CD14-positive monocyte (primary cell): ENCODE data around the gene MYO1H. TPM values are rescaled to one million over a fixed set of nuclear protein-coding genes. Genes with fewer than 3 reads are reported as not detected.

ENCODE experiments used
- DNase-seq, 3 donors: peaks; one replicate each; pipeline ENCODE4 v3.0.0-alpha.2; 2011 to 2022
- H2AFZ ChIP-seq: 2 replicates; pipeline ENCODE4 v1.6.0; 2012; ENCODE audit warnings: mild to moderate bottlenecking, low read depth, low read length, inconsistent platforms; ENCODE audit not compliant: insufficient read depth, poor library complexity, severe bottlenecking
- H3K27ac ChIP-seq, 2 donors: 1 replicate in 1 of 2; 2 replicates in 1 of 2; pipeline ENCODE4 v1.5.1; 2012 to 2013; ENCODE audit warnings: low read length in 2 of 2, control low read depth in 1 of 2, inconsistent platforms in 1 of 2, low read depth in 1 of 2, mild to moderate bottlenecking in 1 of 2
- H3K27me3 ChIP-seq, 2 donors: one replicate each; pipeline versions ENCODE4 v1.6.0 to v1.6.1; 2011 to 2013; ENCODE audit warnings: low read length in 2 of 2; ENCODE audit not compliant: control insufficient read depth in 2 of 2, insufficient read depth in 2 of 2
- H3K36me3 ChIP-seq, 2 donors: replicated peaks in 1 of 2; 1 replicate in 1 of 2; 2 replicates in 1 of 2; pipeline versions ENCODE4 v1.5.1 to v1.6.1; 2012 to 2013; ENCODE audit warnings: low read length in 2 of 2, control low read depth in 1 of 2, inconsistent platforms in 1 of 2, mild to moderate bottlenecking in 1 of 2; ENCODE audit not compliant: insufficient read depth in 2 of 2, control insufficient read depth in 1 of 2
- H3K4me1 ChIP-seq, 2 donors: 1 replicate in 1 of 2; 2 replicates in 1 of 2; pipeline versions ENCODE4 v1.5.1 to v1.6.1; 2012 to 2013; ENCODE audit warnings: low read length in 2 of 2, control low read depth in 1 of 2, inconsistent platforms in 1 of 2, mild to moderate bottlenecking in 1 of 2, moderate library complexity in 1 of 2; ENCODE audit not compliant: insufficient read depth in 2 of 2, control insufficient read depth in 1 of 2
- H3K4me2 ChIP-seq: replicated peaks from 2 replicates; pipeline ENCODE3; 2012; ENCODE audit warnings: low read length, moderate library complexity, mild to moderate bottlenecking; ENCODE audit not compliant: poor library complexity, severe bottlenecking; ENCODE audit errors: extremely low read depth
- H3K4me3 ChIP-seq, 3 experiments: fragments of 200-600 bp in 1 of 3; sonication (generic) in 1 of 3; replicated peaks in 1 of 3; 1 replicate in 2 of 3; 2 replicates in 1 of 3; pipeline ENCODE4 v1.5.1; 2011 to 2013; ENCODE audit warnings: low read length in 3 of 3, mild to moderate bottlenecking in 3 of 3, control low read depth in 2 of 3, low read depth in 2 of 3, inconsistent platforms in 1 of 3, moderate library complexity in 1 of 3
- H3K79me2 ChIP-seq: 2 replicates; pipeline ENCODE4 v1.6.0; 2012; ENCODE audit warnings: mild to moderate bottlenecking, control low read depth, inconsistent platforms, low read length, moderate library complexity; ENCODE audit not compliant: insufficient read depth
- H3K9ac ChIP-seq: 2 replicates; pipeline ENCODE4 v1.6.0; 2017; ENCODE audit warnings: low read length, mild to moderate bottlenecking; ENCODE audit not compliant: insufficient read depth, poor library complexity, severe bottlenecking
- H3K9me3 ChIP-seq, 2 donors: replicated peaks in 1 of 2; 1 replicate in 1 of 2; 2 replicates in 1 of 2; pipeline versions ENCODE4 v1.5.1 to v1.6.1; 2012 to 2013; ENCODE audit warnings: low read length in 2 of 2, control low read depth in 1 of 2; ENCODE audit not compliant: control insufficient read depth in 1 of 2, insufficient read depth in 1 of 2
- H4K20me1 ChIP-seq: 2 replicates; pipeline ENCODE4 v1.6.0; 2012; ENCODE audit warnings: mild to moderate bottlenecking, low read length, control low read depth, moderate library complexity; ENCODE audit not compliant: insufficient read depth
- H3K27ac Mint-ChIP-seq, 7 donors: one replicate each; pipeline ENCODE4 v1.8.0; 2020; ENCODE audit warnings: mild to moderate bottlenecking in 7 of 7, mixed read lengths in 7 of 7, moderate library complexity in 6 of 7, inconsistent platforms in 2 of 7
- H3K27me3 Mint-ChIP-seq, 3 donors: one replicate each; pipeline ENCODE4 v1.8.0; 2021 to 2022; ENCODE audit warnings: low read depth in 3 of 3, mild to moderate bottlenecking in 3 of 3, mixed read lengths in 3 of 3, moderate library complexity in 3 of 3, inconsistent platforms in 1 of 3
- H3K36me3 Mint-ChIP-seq, 2 donors: one replicate each; pipeline ENCODE4 v1.8.0; 2020; ENCODE audit warnings: mixed read lengths in 2 of 2, inconsistent platforms in 1 of 2, mild to moderate bottlenecking in 1 of 2
- H3K4me1 Mint-ChIP-seq: one replicate; pipeline ENCODE4 v1.8.0; 2020; ENCODE audit warnings: mild to moderate bottlenecking, mixed read lengths
- H3K4me3 Mint-ChIP-seq, 2 donors: one replicate each; pipeline ENCODE4 v1.8.0; 2020; ENCODE audit warnings: mild to moderate bottlenecking in 2 of 2, mixed read lengths in 2 of 2, moderate library complexity in 1 of 2
- H3K9me3 Mint-ChIP-seq, 7 donors: one replicate each; pipeline ENCODE4 v1.8.0; 2020 to 2022; ENCODE audit warnings: mixed read lengths in 7 of 7, mild to moderate bottlenecking in 6 of 7, moderate library complexity in 6 of 7, inconsistent platforms in 2 of 7
- CTCF ChIP-seq: fragments of 200-600 bp; IDR thresholded peaks from one replicate; pipeline ENCODE4 v1.8.0; 2022; ENCODE audit warnings: antibody characterized with exemption, mild to moderate bottlenecking
- WGBS: methylation state at CpG from one replicate; pipeline ENCODE4 v1.1.5; 2013; ENCODE audit warnings: missing lambda C conversion rate; ENCODE audit not compliant: insufficient coverage; 5-methylcytosine and 5-hydroxymethylcytosine counted together
- intact Hi-C, 2 donors: fragments of 100-400 bp; cut with micrococcal nuclease; formaldehyde crosslinking; loops; one replicate each; pipeline versions ENCODE4 v1.15.0 to v1.15.1; 2023
- polyA plus RNA-seq, 3 donors: library from polyadenylated mRNA; depleted of rRNA in 1 of 3; unstranded in 2 of 3; stranded (reverse) in 1 of 3; fragments of 300-500 nt in 2 of 3; fragments of >200 nt in 1 of 3; fragmentation: Illumina TruSeq in 2 of 3; gene quantifications; 1 replicate in 2 of 3; 2 replicates in 1 of 3; pipeline ENCODE4 v1.2.3, GENCODE V29; 2012 to 2021

The MYO1H gene
- polyA plus RNA-seq, 3 donors, result not detected

GRCh38 chr12:109329003-109329402 is 18.7 kb upstream of the MYO1H start:
- no peak for TF ChIP-seq CTCF
- Mint-ChIP-seq H3K36me3 (no peaks in the 10 kb centered on the region), H3K9me3 (peaks cover 0 to 2% (median 0%) of the 10 kb centered on the region in 7 donors), H3K4me1 (peaks cover 3% of the 10 kb centered on the region), H3K27ac (no peak overlapping the region), H3K4me3 (no peak overlapping the region), H3K27me3 (peaks cover 8 to 9% (median 8%) of the 10 kb centered on the region in 3 donors)
- no peak overlapping the region for H3K9ac ChIP-seq
- no peaks in the 10 kb centered on the region for H3K27me3 ChIP-seq
- H3K27ac ChIP-seq, result no peak overlapping the region
- H3K4me1 ChIP-seq, result no peaks in the 10 kb centered on the region
- no peaks in the 10 kb centered on the region for H3K9me3 ChIP-seq
- no peak overlapping the region for H3K4me2 ChIP-seq
- no peak overlapping the region for H3K4me3 ChIP-seq
- no peak overlapping the region for H2AFZ ChIP-seq
- H4K20me1 ChIP-seq, result no peaks in the 10 kb centered on the region
- no peaks in the 10 kb centered on the region for H3K36me3 ChIP-seq
- intact Hi-C loops, result no loop called here
- DNase-seq, result no peak
- 83% methylated on average over 1 of the region's 3 CpGs for WGBS
- H3K79me2 ChIP-seq, result no peaks in the 10 kb centered on the region

- Mint-ChIP-seq H3K9me3 (peaks cover 0 to 3% (median 0%) of the 10 kb centered on the region in 7 donors), H3K27ac (no peak overlapping the region), H3K36me3 (no peaks in the 10 kb centered on the region), H3K4me1 (peaks cover 3% of the 10 kb centered on the region), H3K4me3 (no peak overlapping the region), H3K27me3 (peaks cover 8% of the 10 kb centered on the region in 3 donors)
- Histone ChIP-seq H4K20me1 (no peaks in the 10 kb centered on the region), H3K36me3 (no peaks in the 10 kb centered on the region), H3K9me3 (no peaks in the 10 kb centered on the region), H3K27ac (no peak overlapping the region), H3K27me3 (no peaks in the 10 kb centered on the region), H3K4me3 (no peak overlapping the region), H2AFZ (no peak overlapping the region), H3K79me2 (no peaks in the 10 kb centered on the region), H3K4me2 (no peak overlapping the region), H3K4me1 (no peaks in the 10 kb centered on the region), H3K9ac (no peak overlapping the region)
- no peak for TF ChIP-seq CTCF
- intact Hi-C loops, result no loop called here
- WGBS, result 85% methylated on average over 4 of the region's 7 CpGs
- no peak for DNase-seq
These were observed 18.0 kb upstream of the MYO1H start for GRCh38 chr12:109329686-109330085.
